Keratinocyte (primary cell): ENCODE measurements around the gene ALOX15B. TPM values are rescaled to one million over a fixed set of nuclear protein-coding genes. Genes with fewer than 3 reads are reported as not detected.

Experiments
- DNase-seq: peaks from one replicate; pipeline ENCODE4 v3.0.0-alpha.2; 2011; ENCODE audit warnings: low read depth, missing footprints, low spot score
- FAIRE-seq: peaks from 2 replicates; lab custom pipeline; 2011; peaks lifted over from hg19 to GRCh38; lab: Jason Lieb, UNC
- H2AFZ ChIP-seq: 2 replicates; pipeline ENCODE4 v1.6.0; 2012; ENCODE audit warnings: low read length, control low read depth, inconsistent platforms; ENCODE audit not compliant: control insufficient read depth
- H3K27ac ChIP-seq: 2 replicates; pipeline ENCODE4 v1.5.1; 2011; ENCODE audit warnings: low read length; ENCODE audit not compliant: control insufficient read depth, insufficient read depth
- H3K27me3 ChIP-seq: 3 replicates; pipeline ENCODE4 v1.6.0; 2011; ENCODE audit warnings: low read length; ENCODE audit not compliant: control insufficient read depth, insufficient read depth; ENCODE audit errors: extremely low read depth
- H3K36me3 ChIP-seq, 2 experiments: 2 replicates in 1 of 2; 3 replicates in 1 of 2; pipeline ENCODE4 v1.5.1; 2011; ENCODE audit warnings: low read length in 2 of 2, mild to moderate bottlenecking in 1 of 2; ENCODE audit not compliant: control insufficient read depth in 2 of 2, insufficient read depth in 2 of 2; ENCODE audit errors: extremely low read depth in 1 of 2
- H3K4me1 ChIP-seq: 3 replicates; pipeline ENCODE4 v1.5.1; 2011; ENCODE audit warnings: low read length; ENCODE audit not compliant: control insufficient read depth, insufficient read depth; ENCODE audit errors: extremely low read depth
- H3K4me2 ChIP-seq: 3 replicates; pipeline ENCODE4 v1.6.0; 2011; ENCODE audit warnings: low read depth, low read length; ENCODE audit not compliant: control insufficient read depth, insufficient read depth; ENCODE audit errors: extremely low read depth
- H3K4me3 ChIP-seq, 3 experiments: fragments of 200-600 bp in 1 of 3; sonication (generic) in 1 of 3; 2 replicates in 2 of 3; 3 replicates in 1 of 3; pipeline ENCODE4 v1.5.1; 2011 to 2016; ENCODE audit warnings: low read length in 3 of 3, mild to moderate bottlenecking in 3 of 3, control low read depth in 2 of 3, inconsistent platforms in 1 of 3, low read depth in 1 of 3, mixed read lengths in 1 of 3, mixed run types in 1 of 3, moderate library complexity in 1 of 3; ENCODE audit not compliant: control insufficient read depth in 2 of 3, insufficient read depth in 2 of 3; ENCODE audit errors: extremely low read depth in 1 of 3
- H3K79me2 ChIP-seq: 2 replicates; pipeline ENCODE4 v1.6.0; 2012; ENCODE audit warnings: low read length; ENCODE audit not compliant: control insufficient read depth, insufficient read depth
- H3K9ac ChIP-seq: 3 replicates; pipeline ENCODE4 v1.6.0; 2011; ENCODE audit warnings: low read length; ENCODE audit not compliant: control insufficient read depth, insufficient read depth; ENCODE audit errors: extremely low read depth
- H3K9me1 ChIP-seq: 3 replicates; pipeline ENCODE4 v1.6.0; 2011; ENCODE audit warnings: low read length; ENCODE audit not compliant: control insufficient read depth, insufficient read depth; ENCODE audit errors: extremely low read depth
- H3K9me3 ChIP-seq: 2 replicates; pipeline ENCODE4 v1.5.1; 2012; ENCODE audit warnings: low read depth, low read length; ENCODE audit not compliant: control insufficient read depth
- H4K20me1 ChIP-seq: 3 replicates; pipeline ENCODE4 v1.6.0; 2011; ENCODE audit warnings: low read length; ENCODE audit not compliant: control insufficient read depth, insufficient read depth; ENCODE audit errors: extremely low read depth
- CTCF ChIP-seq, 3 experiments: IDR thresholded peaks in 1 of 3; conservative IDR thresholded peaks in 1 of 3; optimal IDR thresholded peaks in 1 of 3; 2 replicates in 2 of 3; 3 replicates in 1 of 3; pipeline versions ENCODE3 to v1.5.1; 2011; ENCODE audit warnings: low read length in 3 of 3, mild to moderate bottlenecking in 3 of 3, moderate library complexity in 2 of 3, control low read depth in 1 of 3, inconsistent platforms in 1 of 3; ENCODE audit not compliant: insufficient read depth in 2 of 3; ENCODE audit errors: extremely low read depth in 1 of 3
- EZH2 ChIP-seq: IDR thresholded peaks from one replicate; pipeline ENCODE4 v1.6.1; 2012; ENCODE audit warnings: inconsistent platforms, mild to moderate bottlenecking, low read length, moderate library complexity
- dilution Hi-C: fragments of 300-500 bp; cut with MboI; formaldehyde crosslinking; loops from one replicate; pipeline ENCODE4 v1.7.0; 2020; ENCODE audit warnings: low sequenced_read_pairs; ENCODE audit not compliant: extremely low pct_ligation_motif_present
- polyA plus RNA-seq, 5 experiments: library from polyadenylated mRNA; depleted of rRNA in 3 of 5; stranded (reverse) in 3 of 5; stranded (forward) in 1 of 5; unstranded in 1 of 5; fragments of >200 nt; gene quantifications; 1 replicate in 1 of 5; 2 replicates in 3 of 5; 3 replicates in 1 of 5; pipeline versions ENCODE4 v1.2.1 to v1.2.3, GENCODE V29; 2011 to 2012; ENCODE audit warnings: missing spikeins in 2 of 5, low read depth in 1 of 5, low replicate concordance in 1 of 5

Gene ALOX15B
- polyA plus RNA-seq, 1 donor (not counting 4 experiments of a cell fraction or from before 2014, with no cell fraction given), result 29.7 TPM

DNA sequence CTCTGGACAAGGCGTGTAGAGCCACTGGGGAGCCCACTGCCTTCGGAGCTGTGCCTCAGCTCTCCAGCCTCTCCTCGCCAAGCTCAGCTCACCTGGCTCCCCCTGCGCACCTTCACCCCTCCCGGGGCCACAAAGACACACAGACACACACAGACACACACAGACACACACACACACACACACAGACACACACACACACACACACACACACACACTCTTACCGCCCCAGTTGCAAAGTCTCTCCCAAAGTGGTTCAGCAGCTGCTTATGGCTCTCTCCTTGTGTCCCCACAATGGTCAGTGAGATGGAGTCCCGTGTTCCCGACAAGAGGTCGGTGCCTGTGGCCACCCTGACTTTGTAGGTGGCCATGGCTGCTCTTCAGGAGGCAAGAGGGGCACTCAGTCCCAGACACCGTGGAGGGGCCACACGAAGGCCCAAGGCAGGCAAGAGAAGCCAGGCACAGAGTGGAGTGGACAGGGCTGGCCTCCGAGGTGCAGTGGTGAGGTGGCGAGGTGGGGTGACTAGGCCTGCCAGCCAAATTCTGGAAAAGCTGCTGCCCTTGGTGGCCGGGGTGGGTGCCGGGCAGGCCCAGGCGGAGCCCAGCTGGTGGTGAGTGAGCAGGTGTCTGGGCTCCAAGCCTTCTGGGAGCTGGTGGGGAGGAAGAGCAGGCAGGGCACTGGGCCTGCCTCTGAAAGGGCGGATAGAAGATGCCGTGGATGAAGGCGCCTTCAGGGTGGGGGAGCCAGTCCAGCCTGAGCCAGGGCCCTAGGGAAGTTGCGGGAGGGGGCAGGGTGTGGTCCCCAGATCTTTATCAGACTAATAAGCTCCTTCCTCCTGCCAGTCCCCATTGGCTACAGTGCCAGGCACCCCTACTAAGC, 48.5 kb downstream of the ALOX15B start, which contains the start of gene ALOX12B:
Gene ALOX12B (minus strand): TSS at position 642 of the 877 bp plus-strand sequence. CDS start 274 bp downstream, at position 368.
- no peak within 1 kb of the TSS for H2AFZ ChIP-seq
- DNase-seq, result no peak
- no peaks in the 10 kb centered on the region for H3K36me3 ChIP-seq
- dilution Hi-C loops, result no loop called here
- H3K27ac ChIP-seq, result no peak within 1 kb of the TSS
- H3K4me3 ChIP-seq, result no peak within 1 kb of the TSS
- H3K4me1 ChIP-seq, result peaks cover 2% of the 10 kb centered on the region
- no peak within 1 kb of the TSS for H3K4me2 ChIP-seq
- no peak within 1 kb of the TSS for H3K9ac ChIP-seq
- no peaks in the 10 kb centered on the region for H3K9me3 ChIP-seq
- FAIRE-seq, result no peak
- peaks cover 12% of the 10 kb centered on the region for H3K27me3 ChIP-seq
- no peaks in the 10 kb centered on the region for H3K79me2 ChIP-seq
- TF ChIP-seq EZH2 (no peak), CTCF (optimal IDR thresholded peaks at IDR 0.05 in 1 of 3, IDR thresholded peaks at IDR 0.05 in 1 of 3, conservative IDR thresholded peaks at IDR 0.05 in 1 of 3; ENCODE audit: extremely low read depth in 1 of 3, insufficient read depth in 2 of 3, low read length in 3 of 3) (no peak)
- H4K20me1 ChIP-seq, result no peaks in the 10 kb centered on the region
- no peaks in the 10 kb centered on the region for H3K9me1 ChIP-seq

- FAIRE-seq (no peak), DNase-seq (no peak)
- no peak overlapping the region for H3K4me2 ChIP-seq
- no peaks in the 10 kb centered on the region for H4K20me1 ChIP-seq
- H3K36me3 ChIP-seq, result no peaks in the 10 kb centered on the region
- H3K9ac ChIP-seq, result no peak overlapping the region
- H3K27ac ChIP-seq, result no peak overlapping the region
- H3K4me1 ChIP-seq, result peaks cover 2% of the 10 kb centered on the region
- no peak overlapping the region for H2AFZ ChIP-seq
- H3K79me2 ChIP-seq, result no peaks in the 10 kb centered on the region
- no peaks in the 10 kb centered on the region for H3K9me1 ChIP-seq
- TF ChIP-seq EZH2, result no peak
- dilution Hi-C loops, result no loop called here
- H3K4me3 ChIP-seq, result no peak overlapping the region
- H3K9me3 ChIP-seq, result no peaks in the 10 kb centered on the region
- peaks cover 18% of the 10 kb centered on the region for H3K27me3 ChIP-seq
These were observed 49.0 kb downstream of the ALOX15B start for GRCh38 chr17:8087952-8088230.
